Fibroblast of skin of left biceps (primary cell): Measurements from ENCODE around the gene PPFIBP2.
"Not testable (repeated sequence)": the region's sequence is repeated elsewhere in the genome, so short reads cannot be mapped to it uniquely, and the experiment has no call there.

Experiments used
- DNase-seq, 2 experiments: peaks; one replicate each; pipeline ENCODE4 v3.0.0-alpha.2; 2013; ENCODE audit warnings: low read depth in 2 of 2

Gene PPFIBP2

DNA sequence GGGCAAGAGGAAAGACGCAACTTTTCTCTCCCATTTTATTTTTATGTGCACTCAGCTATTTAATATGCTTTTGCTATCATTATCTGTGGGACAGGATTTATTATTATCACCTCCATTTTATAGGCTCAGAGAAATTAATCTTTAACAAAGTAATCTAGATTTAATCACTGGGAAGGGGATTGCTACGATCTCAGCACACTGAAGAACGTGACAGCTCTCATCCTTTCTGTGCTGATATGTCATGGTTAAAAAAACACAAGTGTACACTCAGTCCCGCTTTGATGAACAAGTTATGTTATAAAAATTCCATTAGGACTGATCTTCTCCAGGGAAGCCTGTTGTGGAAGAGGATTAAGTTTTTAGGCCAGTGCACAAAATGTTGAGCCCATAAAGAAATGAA is 121.9 kb downstream of the PPFIBP2 start:
- no peak for DNase-seq

- no peak for DNase-seq
Observed at GRCh38 chr11:7636350-7636749, 122.6 kb downstream of the PPFIBP2 start.

GRCh38 chr11:7637447-7638157 is 123.8 kb downstream of the PPFIBP2 start:
- DNase-seq, result peak; percentile 66 to 69

DNA sequence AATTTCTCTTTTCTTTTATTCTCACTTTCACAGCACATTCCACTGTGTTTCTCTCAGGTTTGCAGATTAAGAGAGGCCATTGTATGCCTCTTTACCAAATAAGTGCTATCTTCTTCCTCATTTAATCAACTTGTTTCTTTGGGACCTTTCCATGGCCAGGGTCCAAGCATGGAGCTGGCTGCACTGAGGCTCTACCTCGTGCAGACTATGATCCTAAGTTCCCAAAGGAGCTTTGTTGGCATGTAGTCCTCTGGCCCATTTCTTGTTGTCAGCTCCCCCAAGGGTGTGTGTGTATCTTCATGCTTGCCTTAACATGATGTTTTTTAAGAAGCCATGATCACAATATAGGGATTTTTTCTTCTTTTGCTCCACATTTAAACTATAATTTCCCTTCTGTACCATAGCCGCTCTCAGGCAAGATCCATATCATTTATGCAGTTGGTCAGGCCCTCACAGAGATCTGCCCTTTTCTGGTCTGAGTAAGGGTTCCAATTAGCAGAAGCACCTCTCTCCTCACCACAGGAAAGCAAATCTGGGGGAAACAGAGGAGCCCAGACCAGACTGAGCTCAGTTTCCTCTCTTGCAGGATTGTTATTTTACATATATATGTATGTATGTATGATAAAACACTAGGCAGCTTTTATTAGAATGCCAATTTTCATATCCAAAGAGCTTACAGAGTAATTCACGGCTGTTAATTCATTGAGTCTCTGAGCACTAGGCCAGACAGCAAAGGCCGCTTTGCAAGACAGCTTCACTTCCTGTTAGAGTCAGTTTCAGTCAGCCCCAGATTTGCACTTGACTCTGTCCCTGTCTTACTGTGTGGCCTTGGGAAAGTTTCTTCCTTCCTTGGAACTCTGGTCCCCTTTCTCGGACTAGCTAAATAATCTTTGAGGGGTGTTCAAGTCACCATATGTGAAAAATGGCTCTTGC is 125.2 kb downstream of the PPFIBP2 start:
- DNase-seq, result no peak

GRCh38 chr11:7639643-7640025 is 125.8 kb downstream of the PPFIBP2 start:
- DNase-seq, result no peak

GRCh38 chr11:7640816-7641215 is 127.0 kb downstream of the PPFIBP2 start:
- DNase-seq, result no peak

- no peak for DNase-seq
Observed at GRCh38 chr11:7642747-7643146, 128.9 kb downstream of the PPFIBP2 start.

DNA sequence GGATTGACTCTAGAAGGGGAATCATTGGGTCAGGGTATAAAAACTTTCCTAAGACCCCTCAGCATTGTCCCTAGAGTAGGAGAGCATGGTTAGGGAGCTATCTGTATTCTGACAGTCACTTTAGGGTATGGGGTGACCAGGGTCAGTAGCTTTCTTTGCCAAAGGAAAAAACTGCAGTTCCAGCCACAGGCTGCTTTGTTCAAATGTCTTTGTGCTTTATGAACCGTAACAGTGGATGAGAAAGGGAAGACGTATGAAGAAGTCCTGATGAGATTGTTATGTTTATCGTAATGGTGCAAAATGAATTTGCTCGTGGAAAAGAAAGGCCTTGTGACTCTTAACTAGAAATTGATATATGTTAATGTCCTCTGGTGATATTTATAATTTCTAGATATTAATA is 129.5 kb downstream of the PPFIBP2 start:
- no peak for DNase-seq

GRCh38 chr11:7645206-7645605 is 131.4 kb downstream of the PPFIBP2 start:
- no peak for DNase-seq

DNA sequence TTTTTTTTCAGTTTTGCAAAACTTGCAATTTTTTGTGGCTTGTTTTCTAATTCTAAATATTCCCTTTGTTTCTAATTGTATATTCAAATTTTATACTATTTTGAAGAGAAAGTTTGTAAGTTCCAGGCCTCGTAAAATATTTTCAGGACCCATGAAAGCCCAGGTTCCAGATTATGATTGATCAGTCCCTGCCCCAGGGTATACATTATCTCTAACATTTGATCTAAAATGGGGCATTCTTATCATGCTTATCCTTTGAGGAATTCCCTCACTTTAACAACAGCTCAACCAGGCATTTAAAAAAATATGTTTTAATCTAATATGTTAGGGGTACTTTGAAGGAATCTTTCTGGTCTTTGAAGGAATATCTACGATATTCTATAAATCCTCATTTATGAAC is 133.1 kb downstream of the PPFIBP2 start:
- DNase-seq, result no peak

DNA sequence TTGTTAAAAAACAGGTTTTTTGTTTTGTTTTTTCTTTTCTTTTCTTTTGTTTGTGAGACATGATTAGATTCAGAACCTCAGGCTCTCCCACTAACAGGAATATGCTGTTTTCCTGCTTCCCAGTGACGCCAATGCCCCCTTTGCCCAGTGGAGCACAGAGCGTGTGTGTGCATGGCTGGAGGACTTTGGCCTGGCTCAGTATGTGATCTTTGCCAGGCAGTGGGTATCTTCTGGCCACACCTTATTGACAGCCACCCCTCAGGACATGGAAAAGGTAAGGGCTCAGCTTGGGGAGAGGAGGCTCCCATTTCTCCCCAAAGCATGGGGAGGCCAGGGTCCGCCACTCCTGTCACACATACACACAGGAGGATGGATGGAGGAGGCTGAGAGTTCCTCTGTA is 134.5 kb downstream of the PPFIBP2 start:
- DNase-seq, result no peak

DNA sequence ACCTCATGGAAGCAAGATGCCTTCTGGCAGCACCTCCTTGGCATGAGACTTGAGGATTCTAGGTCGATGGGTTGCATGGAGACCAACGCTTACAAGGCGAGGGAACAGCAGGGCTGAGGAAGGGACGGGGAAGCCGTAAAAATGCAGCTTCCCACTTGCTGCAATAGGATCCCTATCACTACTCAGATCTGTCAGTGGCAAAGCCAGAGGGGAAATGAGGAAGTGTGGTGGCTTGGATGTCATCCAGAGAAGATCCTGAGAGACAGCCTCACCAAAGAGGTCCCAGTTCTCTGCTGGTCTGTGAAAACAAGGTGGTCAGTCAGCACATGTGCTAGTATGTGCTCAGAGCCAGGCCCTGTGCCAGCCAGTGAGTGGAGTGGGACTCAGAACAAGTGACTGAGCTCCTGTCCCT is 137.3 kb downstream of the PPFIBP2 start:
- no peak for DNase-seq

DNA sequence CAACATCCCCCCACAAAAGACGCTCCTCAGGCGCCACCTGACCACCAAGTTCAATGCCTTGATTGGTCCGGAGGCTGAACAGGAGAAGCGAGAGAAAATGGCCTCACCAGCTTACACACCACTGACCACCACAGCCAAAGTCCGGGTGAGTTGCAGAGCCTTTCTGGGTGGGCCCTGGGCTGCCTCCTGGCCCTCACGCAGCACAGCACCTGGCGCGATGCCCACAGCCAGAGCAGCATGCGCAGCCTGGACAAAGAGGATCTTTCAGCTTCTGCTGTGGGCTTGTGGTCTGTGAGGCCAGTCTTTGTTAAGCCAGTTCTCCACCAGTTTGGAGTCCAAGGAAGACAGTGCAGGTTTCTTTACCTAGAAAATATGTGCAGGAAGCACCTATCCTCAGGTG is 137.9 kb downstream of the PPFIBP2 start:
- no peak for DNase-seq

DNA sequence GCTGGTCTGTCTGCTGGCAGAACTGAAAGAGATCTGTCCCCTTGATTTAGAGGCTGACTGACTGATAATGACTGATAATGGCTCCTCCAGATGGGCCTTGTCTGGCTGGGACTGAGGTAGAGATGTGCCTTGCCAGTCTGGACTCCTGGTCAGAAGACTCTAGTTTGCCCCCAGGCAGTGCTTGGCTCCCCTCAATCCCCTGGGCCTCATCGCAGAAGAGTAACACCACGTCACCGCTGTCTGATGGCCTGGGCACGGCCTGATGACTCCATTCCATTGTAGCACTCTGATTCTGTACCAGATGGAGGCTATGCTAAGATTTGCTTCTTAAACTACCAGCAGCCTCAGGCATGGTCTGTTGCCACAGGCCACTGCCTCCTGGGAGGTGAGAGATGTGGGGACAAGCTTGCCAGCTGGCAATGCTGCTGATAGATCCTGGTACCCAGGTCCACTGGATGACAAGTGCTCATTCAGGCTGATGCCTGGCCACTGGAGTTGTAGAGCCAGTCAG is 140.5 kb downstream of the PPFIBP2 start:
- DNase-seq, result no peak

- no peak for DNase-seq
Observed at GRCh38 chr11:7655253-7656217, 141.7 kb downstream of the PPFIBP2 start.

DNA sequence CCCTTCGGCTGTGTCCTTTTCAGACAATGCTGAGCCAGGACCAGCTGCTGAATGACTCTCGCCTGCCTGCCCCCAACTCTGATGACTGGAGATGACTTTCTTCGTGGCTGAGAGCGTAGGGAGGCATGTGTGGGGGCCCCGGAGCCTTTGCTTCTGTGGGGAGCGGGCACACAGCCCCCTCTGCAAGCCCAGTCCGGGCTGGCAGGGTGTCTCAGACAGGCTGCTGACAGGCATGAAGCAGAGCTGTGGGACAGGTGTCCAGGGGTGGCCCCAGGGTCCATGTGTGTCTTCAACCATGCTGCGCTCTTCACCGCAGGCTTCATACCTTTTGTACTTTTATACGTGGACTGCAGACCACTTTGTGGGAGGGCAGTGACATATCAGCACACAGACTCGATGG is 142.9 kb downstream of the PPFIBP2 start:
- no peak for DNase-seq

- peak; percentile 30 to 36 for DNase-seq
Observed at GRCh38 chr11:7657306-7658025, 143.7 kb downstream of the PPFIBP2 start.

- DNase-seq, result not testable (repeated sequence)
Observed at GRCh38 chr11:7663531-7663930, 149.7 kb downstream of the PPFIBP2 start.

GRCh38 chr11:7664867-7665266 is 151.1 kb downstream of the PPFIBP2 start:
- DNase-seq, result no peak

DNA sequence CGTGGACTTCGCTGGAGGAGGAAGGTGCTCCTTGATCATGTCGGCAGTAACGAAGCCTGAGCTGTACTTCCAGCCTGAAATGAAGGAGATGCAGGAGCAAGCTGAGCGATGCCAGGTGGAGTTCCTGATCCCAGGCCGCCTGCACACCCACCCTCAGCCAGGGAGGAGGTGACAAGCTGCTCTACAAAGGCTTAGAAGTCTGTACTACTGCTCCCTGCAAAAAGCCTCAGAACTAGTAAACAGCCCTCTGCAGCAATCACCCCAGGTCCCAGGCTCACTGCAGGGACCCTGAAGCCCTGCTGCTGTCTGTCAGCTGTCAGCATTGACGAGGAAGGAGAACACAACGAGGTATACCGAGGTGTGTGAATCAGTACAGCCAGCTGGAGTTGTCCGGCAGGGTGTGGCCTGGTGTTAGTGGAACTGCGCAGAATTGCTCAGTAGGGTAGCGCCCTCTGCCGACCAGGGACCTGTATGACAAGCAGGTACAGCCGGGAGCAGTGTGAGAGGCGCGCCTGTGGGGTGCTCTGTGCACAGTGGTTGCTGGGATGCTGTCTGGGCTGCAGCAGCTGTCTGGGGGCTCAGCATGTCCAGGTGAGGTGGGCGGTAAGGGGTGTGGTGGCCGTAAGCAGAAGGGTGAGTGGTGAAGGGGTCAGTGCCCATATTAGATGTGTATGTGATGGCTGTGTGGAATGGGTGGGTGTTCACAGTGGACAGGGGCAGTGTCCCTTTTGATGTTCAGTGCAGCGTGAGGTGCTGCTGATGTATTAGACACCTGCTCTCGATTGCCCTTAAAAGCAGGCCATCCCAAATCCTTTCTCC is 151.9 kb downstream of the PPFIBP2 start:
- DNase-seq, result peak in 1 of 2 experiments; percentile 15
